NOMO-1 (cell line): ENCODE data around the gene USE1.

Source experiments
- DNase-seq, 2 experiments: peaks; one replicate each; lab custom pipeline; 2025; ENCODE audit not compliant: unreplicated experiment in 2 of 2; lab: John Stamatoyannopoulos, UW

USE1 gene

DNA sequence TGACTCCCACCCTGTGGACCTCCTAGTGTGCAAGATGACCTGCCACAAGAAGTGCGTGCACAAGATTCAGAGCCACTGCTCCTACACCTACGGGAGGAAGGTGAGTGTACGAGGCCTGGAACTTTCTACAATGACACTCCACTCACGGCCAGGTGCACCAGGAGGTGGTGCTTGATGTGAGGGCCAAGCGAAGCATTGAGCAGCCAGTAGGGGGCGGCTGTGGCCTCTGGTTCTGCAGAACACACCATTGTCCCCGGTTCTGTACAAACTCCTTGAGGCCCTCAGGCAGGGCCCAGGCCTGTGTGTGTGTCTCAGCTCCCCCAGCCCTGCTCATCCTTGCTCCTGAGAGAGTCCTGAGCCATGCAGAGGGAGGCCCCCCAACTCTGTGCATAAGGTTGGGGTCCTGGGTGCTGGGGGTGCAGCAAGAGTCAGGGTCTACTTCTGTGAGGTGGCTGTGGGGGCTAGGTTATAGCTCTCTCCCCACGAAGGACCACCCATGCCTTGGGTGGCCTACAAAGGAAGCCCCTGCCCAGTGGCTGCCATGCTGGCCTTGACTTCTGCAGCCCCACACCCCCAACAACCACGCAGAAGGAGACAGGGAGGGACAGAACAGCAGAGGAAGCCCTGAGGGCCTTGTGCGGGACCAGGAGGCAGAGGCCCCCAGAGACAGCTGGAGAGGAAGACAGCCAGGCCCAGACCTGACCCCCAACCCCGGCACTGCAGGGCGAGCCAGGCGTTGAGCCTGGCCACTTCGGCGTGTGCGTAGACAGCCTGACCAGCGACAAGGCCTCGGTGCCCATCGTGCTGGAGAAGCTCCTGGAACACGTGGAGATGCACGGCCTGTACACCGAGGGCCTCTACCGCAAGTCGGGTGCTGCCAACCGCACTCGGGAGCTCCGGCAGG is 9.7 kb upstream of the USE1 start:
- DNase-seq = peak; percentile 18 to 21

DNA sequence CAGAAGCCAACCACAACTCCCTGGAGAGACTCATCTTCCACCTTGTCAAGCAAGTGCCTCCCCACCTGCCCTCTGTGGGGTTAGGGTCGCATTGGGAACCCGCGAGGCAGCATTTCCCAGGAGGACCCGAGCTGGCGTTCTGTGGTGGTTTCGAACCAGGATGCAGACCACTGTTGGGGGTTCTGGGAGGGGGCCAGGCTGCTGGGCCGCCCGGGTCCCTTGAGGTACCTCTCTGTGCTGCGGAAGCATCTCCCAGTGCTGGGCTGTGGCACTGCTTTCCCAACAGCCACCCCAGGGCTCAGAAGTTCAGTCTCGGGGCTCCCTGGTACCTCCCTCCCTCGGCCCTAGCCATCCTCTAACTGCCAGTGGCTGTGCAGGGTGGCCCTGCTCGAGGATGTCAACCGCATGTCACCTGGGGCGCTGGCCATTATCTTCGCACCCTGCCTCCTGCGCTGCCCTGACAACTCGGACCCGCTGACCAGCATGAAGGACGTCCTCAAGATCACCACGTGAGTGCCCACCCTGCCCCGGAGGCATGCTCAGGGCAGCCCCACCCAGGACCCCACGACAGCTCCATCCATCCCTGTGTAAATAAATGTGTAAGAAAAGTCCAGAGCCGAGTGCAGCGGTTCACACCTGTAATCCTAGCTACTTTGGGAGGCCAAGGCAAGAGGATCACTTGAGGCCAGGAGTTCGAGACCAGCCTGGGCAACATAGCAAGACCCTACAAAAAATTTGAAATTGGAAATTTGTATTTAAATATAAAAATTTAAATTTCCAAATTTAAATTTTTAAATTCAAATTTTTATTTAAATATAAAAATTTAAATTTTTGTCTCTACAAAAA is 8.2 kb upstream of the USE1 start:
- DNase-seq = no peak

DNA sequence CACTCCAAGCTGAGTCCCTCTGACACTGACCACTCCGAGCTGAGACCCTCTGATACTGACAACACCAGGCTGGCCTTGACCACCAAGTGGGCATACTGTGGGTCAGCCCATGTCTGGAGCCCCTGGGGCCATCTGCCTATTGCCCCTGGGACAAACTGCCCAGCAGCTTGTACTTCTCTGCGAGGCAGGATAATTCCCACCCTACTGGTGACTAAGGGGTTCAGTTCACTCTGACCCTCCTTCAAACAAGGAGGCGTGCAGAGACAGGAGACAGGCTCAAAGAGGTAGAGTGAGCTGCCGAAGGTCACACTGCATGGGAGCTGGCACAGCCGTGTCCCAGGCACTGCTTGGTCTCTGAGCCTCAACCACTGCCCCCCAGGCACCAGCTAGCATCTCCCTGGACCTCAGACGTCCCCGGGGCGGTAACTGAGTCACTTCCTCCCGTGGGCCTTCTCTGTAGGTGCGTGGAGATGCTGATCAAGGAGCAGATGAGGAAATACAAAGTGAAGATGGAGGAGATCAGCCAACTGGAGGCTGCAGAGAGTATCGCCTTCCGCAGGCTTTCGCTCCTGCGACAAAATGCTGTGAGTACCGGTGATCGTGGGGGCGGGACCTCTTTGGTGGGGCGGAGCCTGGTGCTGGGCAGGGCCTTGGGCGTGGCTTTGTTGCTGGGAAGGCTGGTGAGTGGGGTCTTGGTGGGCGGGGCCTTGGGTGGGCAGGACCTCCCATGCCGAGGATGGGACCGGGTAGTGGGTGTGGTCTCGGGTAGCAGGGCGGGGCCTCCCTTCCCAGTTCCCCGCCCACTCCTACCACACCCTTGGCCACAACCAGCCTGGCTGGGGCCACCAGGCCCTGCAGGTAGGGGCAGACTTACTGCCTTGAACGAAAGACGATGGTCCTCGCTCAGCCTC is 5.8 kb upstream of the USE1 start:
- DNase-seq = no peak

DNA sequence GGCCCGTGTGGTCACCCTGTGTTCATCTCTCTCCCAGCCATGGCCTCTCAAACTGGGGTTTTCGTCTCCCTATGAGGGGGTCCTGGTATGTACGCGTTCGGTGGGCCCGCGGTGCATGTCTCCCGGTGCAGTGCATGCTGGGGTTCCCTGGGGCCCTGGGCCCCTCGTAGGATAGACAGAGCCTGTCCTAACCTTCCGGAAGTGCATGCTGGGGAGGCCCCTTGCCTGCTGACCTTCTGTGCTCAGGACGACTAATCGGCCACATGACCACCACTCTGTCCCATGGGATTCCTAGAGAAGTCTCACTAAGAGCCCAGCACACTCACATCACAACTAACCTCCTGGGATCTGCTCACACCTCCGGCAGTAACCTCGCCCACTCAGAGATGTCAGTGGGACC is 4.9 kb upstream of the USE1 start:
- DNase-seq = no peak

DNA sequence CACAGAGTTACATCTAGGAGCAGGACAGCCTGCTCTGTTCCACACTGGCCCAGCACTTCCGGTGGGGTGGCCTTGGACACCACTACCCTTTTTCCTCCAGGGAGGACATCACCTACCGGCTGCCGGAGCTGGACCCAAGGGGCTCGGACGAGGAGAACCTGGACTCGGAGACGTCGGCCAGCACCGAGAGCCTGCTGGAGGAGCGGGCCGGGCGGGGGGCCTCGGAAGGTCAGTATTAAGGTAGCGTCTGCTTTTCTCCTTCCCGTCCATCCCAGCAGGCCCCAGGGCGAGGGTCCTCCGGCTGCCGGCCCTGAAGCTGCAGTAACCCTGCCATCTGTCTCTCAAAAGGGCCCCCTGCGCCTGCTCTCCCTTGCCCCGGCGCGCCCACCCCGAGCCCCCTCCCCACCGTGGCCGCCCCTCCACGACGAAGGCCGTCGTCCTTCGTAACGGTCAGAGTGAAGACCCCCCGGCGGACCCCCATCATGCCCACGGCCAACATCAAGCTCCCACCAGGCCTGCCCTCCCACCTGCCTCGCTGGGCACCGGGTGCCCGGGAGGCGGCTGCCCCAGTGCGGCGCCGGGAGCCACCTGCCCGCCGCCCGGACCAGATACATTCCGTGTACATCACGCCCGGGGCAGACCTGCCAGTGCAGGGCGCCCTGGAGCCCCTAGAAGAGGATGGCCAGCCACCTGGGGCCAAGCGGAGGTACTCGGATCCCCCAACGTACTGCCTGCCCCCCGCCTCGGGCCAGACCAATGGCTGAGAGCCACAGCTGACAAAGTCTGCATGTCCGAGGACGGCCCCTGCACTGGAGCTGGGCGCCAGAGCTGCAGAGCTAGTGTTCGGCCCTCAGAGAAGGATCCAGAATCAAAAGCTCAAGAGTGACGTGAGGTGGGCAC is 3.4 kb upstream of the USE1 start:
- DNase-seq = no peak

DNA sequence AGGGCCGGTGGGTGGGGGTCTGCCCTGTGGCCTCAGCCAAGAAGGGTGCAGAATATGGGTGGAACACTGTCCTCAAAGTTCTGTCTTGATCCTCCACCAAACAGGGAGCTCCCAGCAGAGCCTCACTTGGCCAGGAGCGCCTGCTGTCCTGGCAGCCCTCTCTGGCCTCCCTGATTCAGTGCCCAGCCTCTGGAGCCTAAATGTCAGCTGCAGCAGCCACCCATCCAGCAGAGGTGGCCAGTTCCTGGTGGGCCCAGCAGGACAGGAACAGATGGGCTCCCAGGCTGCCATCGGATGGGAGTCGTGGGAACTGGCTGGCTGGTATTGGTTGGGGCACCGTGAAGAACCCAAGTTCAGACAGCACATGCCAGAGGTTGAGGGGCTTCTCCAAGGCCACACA is 1.8 kb upstream of the USE1 start:
- no peak for DNase-seq

DNA sequence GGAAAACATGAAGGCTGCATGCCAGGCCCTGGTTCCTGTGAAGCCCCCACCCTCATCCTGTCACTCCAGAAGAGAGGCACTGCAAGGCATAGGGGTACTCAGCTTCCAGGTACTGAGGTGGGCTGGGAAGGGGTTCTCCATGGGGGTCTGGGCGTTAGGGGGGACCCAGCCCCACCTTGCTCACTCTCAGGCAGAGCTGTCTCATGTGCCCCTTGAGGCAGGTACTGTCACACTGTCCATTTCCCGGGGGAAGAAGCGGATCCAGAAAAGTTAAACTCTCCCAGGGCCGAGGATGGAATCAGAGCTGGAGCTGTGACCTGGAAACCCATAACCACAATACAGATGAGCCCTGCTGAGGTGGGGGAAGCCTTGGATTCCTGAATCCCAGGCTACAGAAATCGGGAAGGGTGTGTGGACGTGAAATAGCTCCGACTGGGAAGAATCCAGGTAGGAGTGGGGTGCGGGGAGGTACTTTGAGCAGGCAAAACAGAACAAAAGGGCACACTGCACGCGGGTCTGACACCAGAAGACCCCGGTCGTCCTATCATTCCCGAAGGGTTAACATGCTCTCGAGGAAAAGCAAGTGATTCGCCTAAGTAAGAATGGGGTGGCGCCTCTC is 540 bp upstream of the USE1 start:
- DNase-seq = no peak

DNA sequence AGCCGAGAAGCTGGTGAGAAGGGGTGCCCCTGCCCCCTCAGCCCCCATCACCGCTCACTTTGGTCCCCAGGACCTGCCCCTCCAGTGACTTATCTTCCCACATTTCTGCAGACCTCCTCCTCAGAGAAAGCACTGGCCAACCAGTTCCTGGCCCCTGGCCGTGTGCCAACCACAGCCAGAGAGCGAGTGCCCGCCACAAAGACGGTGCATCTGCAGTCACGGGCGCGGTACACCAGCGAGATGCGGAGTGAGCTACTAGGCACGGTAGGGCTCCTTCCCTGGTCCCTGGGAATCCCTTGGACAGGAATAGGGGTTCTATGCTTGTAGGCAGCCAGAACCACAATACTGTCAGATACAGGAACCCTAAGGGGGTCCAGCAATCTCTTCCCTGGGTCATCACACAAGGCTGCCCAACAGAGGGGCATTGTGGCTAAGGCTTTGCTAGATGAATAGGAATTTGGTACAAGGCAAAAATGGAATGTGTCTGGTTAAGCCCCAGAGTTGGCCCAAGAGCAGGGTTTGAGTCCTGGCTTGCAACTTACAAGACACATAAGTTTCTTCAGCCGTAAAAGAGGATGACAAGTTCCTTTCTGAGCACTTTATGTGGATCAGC is 1.0 kb downstream of the USE1 start:
- no peak for DNase-seq

DNA sequence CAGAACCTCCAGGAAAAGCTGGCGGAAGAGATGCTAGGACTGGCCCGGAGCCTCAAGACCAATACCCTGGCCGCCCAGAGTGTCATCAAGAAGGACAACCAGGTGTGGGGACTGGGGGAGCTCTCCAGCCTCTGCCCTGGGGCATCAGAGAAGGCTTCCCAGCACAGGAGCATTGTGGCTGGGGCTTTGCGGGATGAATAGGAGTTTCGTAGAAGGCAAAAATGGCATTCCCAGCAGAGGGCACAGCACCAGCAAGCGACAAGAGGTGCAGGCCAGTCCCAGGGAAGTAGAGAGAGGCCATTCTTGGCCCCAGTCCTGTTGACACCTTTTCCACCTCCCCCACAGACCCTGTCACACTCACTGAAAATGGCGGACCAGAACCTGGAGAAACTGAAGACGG is 4.1 kb downstream of the USE1 start:
- DNase-seq = no peak

DNA sequence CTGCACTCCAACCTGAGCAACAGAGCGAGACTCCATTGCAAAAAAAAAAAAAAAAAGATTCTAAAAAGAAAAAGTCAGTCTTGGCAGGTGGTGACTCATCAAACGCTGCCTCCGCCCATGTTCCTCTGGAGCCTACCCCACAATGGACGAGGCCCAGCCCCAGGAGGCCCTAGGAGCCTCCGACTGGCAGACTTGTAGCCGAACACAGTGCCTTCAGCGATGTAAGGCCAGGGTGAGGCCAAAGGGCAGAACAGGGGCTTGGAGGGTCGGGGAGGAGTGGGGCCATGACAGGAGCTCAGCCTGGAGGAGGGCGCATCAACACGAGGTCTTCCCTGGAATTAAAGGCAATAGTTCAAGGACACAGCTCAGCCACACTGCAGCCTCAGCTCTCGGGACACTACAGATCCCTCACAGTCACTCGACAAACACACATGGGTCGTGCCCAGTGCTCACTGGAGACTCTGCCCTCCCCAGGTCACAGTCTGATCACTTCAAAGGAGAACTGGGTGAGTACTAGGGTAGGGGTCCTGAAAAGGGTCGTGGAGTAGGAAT is 5.1 kb downstream of the USE1 start:
- DNase-seq = peak; percentile 42 to 67

DNA sequence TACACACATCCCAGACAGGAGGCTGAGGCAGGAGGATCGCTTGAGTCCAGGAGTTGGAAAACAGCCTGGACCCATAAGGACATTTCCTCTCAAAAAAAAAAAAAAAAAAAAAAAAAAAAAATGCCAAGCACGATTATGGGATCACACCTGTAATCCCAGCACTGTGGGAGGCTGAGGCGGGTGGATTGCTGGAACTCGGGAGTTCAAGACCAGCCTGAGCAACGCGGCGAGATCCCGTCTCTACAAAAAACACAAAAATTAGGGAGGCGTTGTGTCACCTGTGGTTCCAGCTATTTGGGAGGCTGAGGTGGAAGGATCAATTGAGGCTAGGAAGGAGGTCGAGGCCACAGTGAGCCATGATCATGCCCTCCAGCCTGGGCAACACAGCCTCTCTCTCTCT is 9.9 kb downstream of the USE1 start:
- DNase-seq = no peak

DNA sequence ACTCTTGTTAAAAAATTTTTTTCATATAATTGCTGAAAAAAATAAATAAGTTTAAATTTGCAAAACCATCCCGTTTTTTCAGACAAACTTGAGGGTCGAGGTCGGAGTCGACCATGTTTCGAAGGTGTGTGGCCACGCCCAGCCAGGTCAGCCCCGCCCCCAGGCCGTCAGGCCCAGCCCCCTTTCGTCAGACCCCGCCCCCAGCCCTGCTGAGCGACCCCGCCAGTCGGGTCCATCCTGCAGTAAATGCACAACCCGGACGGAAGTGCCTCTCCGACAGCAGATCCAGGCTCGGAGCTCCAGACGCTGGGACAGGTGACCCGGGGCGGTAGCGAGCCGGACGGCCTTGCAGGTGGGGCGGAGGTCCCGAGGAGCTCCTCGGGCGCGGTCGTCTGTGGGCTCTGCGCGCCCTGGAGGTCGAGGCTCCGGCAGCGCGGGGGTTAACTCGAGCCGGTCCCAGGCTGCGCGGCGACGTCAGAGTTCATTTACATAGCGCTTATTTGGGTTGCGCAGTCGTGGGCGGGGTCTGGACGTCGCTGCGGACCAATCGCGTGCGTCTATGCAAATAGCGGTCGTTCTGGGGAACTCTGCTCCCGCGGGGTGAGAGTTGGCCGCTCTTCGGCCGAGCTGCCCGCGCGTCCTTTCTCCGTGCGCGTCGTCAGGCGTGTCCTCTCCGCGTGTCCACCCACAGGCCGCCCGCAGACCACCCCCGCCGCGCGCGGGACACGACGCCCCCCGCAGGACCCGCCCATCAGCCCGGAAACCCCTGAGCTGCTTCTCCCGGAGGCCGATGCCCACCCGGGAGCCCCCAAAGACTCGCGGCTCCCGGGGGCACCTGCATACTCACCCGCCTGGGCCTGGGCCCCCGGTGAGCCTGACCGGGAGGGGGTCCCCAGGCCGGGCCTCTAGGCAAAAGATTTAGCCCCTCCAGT is 11.1 kb downstream of the USE1 start, which contains the start of gene OCEL1:
Gene OCEL1, plus strand, starts transcription at position 225 of the 932 bp plus-strand sequence. Its CDS starts 22 bp downstream, at position 247.
- peak; percentile 97 for DNase-seq

DNA sequence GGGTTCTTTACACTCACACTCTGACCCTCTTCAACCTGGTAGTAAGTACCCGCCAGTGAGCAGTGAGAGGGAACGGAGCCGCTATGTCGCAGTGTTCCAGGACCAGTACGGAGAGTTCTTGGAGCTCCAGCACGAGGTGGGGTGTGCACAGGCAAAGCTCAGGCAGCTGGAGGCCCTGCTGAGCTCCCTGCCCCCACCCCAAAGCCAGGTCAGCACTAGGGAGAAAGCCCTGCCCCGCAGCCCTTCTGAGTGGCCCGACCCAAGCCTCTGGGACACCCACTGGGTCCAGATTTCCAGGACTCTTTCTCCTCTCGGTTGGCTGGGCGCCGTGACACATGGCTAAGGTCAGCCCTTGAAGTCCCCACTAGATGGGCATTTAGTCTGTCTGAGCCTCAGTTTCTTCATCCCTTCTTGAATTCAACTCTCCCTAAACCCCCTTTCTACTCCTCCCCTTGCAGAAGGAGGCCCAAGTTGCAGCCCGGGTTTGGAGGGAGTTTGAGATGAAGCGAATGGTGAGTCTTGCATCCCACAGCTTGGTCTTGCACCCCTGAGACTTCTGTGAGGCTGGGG is 12.7 kb downstream of the USE1 start:
- no peak for DNase-seq

DNA sequence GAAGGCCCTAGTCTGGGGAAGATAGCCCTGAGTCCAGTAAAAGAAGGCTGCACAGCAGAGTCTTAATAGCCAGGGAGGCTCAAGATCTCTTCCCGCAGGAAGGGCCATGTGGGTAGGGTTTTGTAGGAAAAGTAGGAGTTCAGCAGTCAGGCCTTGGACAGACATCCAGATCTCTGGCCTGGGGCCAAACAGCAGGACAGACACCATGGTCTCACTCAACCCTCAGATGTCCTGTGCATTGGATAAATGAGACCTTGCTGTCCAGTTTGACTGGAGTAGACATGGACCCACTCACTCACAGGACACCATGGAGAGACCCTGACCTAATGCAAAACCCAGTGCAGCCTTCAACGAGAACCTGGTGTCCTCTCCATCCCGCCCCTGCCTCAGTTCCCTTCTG is 14.7 kb downstream of the USE1 start:
- no peak for DNase-seq

DNA sequence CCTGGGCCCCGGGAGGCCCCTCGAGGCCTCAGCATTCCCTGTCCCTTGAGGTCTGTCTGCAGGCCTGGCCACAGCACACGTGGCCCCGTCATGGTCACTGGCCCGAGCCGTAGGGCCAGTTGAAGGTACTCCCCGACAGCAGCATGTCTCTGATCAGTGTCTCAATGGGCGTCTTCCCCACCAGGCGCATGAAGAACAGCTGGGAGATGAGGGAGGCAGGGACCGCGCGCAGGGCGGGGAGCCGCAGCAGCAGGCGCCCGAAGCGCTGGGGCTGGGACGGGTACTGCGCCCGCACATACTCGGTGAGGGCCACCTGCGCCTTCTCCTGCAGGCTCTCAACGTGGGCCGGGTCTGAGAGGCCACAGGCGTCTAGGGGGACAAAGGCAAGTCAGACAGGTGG is 17.1 kb downstream of the USE1 start:
- DNase-seq = no peak

DNA sequence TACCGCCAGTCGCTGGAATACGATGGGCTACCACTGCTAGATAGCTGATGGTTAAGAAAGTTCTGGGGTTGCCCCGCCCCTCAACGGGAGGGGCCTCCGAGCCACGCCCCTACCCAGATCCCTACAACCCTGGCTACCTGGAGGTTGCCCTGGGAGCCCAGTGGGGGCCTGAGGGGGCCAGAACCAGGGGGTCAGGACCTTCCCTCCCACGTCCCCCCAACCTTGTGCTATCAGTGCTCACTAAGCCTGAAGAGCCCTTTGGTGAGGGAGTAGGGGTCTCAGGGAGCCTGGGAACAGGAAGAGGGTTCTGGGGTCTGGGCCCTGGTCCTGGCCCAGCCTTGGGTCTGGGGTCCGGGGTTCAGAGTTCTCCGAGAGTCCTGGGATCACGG is 19.7 kb downstream of the USE1 start:
- no peak for DNase-seq

DNA sequence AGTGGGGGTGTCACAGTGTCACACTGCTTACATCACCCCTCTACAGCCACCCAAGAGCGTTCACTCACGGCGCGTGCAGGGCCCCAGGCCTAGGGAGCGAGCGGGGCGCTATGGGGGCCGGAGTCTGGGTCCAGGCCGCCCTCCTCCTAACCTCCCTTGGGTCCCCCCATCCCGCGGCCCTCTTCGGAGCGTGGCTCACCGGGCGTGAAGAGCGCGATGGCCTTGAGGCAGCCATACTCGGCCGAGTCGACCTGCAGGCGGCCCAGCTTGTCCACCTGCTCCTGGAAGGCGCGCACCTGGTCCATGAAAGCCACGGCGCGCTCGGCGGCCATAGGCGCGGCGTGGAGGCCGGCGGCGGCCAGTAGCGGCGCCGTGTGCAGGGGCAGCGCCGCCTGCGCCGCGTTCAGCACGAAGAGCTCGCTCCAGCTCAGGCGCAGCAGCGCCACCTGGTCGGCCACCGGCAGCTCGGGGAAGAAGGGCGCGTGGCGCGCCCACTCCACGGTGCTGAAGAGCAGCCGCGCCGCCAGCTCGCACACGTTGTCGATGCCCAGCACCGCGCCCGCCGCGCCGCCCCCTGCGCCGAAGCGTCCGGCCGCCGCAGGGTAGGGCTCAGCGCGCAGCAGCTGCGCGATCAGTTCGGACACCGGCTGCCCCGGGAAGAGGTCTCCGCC is 20.3 kb downstream of the USE1 start:
- DNase-seq = peak; percentile 18 to 20
